HG02623 (cell line): ENCODE measurements around the gene PRAMEF17.
"Not testable (repeated sequence)": the region's sequence is repeated elsewhere in the genome, so short reads cannot be mapped to it uniquely, and the experiment has no call there.

Source experiments
- ATAC-seq: cut with Tn5 transposase; IDR thresholded peaks from one replicate; pipeline ENCODE4 v1.9.1; 2021; ENCODE audit warnings: moderate library complexity; ENCODE audit not compliant: unreplicated experiment

PRAMEF17 gene

GRCh38 chr1:13439104-13439783 is 49.8 kb downstream of the PRAMEF17 start:
- ATAC-seq = not testable (repeated sequence)
